ENCODE results near the gene MAP2K5.

DNA sequence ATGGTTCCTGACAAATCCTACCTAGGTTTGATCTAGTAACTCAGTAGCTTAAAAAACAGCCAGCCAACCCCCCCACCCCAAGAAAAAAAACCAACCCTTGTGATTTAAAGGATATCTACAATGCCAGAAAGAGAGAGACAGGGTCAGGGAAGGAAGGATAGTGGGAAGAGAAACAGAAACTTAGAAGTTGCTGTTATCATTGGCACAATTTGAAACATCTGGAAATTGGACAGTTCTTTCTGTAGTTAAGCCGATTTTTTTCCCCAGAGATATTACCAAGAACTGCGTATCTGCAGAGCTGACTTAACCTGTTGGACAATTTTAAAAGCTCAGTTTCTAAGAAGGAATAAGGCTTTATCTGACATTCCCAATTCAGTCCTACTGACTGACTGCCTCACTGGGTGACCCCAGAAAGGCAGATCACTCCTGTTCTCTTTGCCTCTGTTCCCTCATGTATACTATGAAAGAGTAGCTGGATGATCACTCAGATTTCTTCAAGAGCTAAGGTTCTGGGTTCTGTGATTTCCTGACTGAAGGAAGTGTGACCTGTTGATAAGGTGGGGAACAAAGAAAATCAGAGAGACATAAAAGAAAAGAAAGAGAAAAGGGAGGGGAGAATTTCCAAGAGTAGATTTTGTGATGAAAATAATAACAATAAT lies 128.3 kb downstream of the MAP2K5 start:
- TF ChIP-seq, protein P1, sequence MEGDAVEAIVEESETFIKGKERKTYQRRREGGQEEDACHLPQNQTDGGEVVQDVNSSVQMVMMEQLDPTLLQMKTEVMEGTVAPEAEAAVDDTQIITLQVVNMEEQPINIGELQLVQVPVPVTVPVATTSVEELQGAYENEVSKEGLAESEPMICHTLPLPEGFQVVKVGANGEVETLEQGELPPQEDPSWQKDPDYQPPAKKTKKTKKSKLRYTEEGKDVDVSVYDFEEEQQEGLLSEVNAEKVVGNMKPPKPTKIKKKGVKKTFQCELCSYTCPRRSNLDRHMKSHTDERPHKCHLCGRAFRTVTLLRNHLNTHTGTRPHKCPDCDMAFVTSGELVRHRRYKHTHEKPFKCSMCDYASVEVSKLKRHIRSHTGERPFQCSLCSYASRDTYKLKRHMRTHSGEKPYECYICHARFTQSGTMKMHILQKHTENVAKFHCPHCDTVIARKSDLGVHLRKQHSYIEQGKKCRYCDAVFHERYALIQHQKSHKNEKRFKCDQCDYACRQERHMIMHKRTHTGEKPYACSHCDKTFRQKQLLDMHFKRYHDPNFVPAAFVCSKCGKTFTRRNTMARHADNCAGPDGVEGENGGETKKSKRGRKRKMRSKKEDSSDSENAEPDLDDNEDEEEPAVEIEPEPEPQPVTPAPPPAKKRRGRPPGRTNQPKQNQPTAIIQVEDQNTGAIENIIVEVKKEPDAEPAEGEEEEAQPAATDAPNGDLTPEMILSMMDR (IDR thresholded peaks at IDR 0.05; ENCODE audit: insufficient read depth, low read depth, low read length) = no peak
- TF ChIP-seq EZH2 (IDR thresholded peaks at IDR 0.05; ENCODE audit: insufficient read depth, low read length) = no peak

All from astrocyte (in vitro differentiated cells and primary cell).